Esophagus squamous epithelium (tissue), 5 donors: ENCODE results near the gene LARGE2. TPM values are rescaled to one million over a fixed set of nuclear protein-coding genes. Genes with fewer than 3 reads are reported as not detected.

Experiments used
- DNase-seq: peaks from one replicate; lab custom pipeline; 2025; lab: John Stamatoyannopoulos, UW
- H3K27ac ChIP-seq, 4 donors: fragments of 200-600 bp; sonication (generic); one replicate each; pipeline ENCODE4 v1.5.1; 2016 to 2019; ENCODE audit warnings: mild to moderate bottlenecking in 1 of 4
- H3K27me3 ChIP-seq, 4 donors: fragments of 200-600 bp; sonication (generic); 1 replicate in 3 of 4; 2 replicates in 1 of 4; pipeline versions ENCODE4 v1.5.1 to v1.6.0; 2017 to 2021; ENCODE audit warnings: antibody characterized with exemption in 1 of 4
- H3K36me3 ChIP-seq, 3 donors: fragments of 200-600 bp; sonication (generic); one replicate each; pipeline ENCODE4 v1.5.1; 2016 to 2019
- H3K4me1 ChIP-seq, 3 donors: fragments of 200-600 bp; sonication (generic); one replicate each; pipeline ENCODE4 v1.5.1; 2017 to 2019
- H3K4me3 ChIP-seq, 4 donors: fragments of 200-600 bp; sonication (generic); 1 replicate in 3 of 4; 2 replicates in 1 of 4; pipeline ENCODE4 v1.5.1; 2016 to 2019; ENCODE audit warnings: mild to moderate bottlenecking in 2 of 4, moderate library complexity in 1 of 4
- H3K9me3 ChIP-seq, 3 donors: fragments of 200-600 bp; sonication (generic); one replicate each; pipeline ENCODE4 v1.5.1; 2016 to 2019
- POLR2A ChIP-seq, 4 donors: fragments of 450-650 bp; IDR thresholded peaks; one replicate each; pipeline ENCODE4 v1.6.1; 2017; ENCODE audit warnings: antibody characterized with exemption in 4 of 4, mild to moderate bottlenecking in 4 of 4, moderate library complexity in 3 of 4
- WGBS, 2 donors: methylation state at CpG; one replicate each; pipeline ENCODE4 v1.1.5; 2018; 5-methylcytosine and 5-hydroxymethylcytosine counted together
- intact Hi-C: fragments of 100-400 bp; cut with DNase I; formaldehyde crosslinking; loops from one replicate; pipeline ENCODE4 v1.15.0; 2022
- total RNA-seq, 4 donors: library from RNA; depleted of rRNA; stranded (reverse); fragments of >200 nt; gene quantifications; one replicate each; pipeline ENCODE4 v1.1.0, GENCODE V29; 2016
- TF ChIP-seq, protein P1 (sequence below), 6 experiments: fragments of 450-650 bp in 4 of 6; fragments of 200-600 bp in 2 of 6; sonication (generic) in 2 of 6; IDR thresholded peaks; one replicate each; pipeline ENCODE4 v1.5.1; 2016 to 2019; ENCODE audit warnings: antibody characterized with exemption in 6 of 6, mild to moderate bottlenecking in 4 of 6, moderate library complexity in 4 of 6
- donor health status: DM: yes; HTN: yes; CAD: no.

Gene LARGE2
- total RNA-seq, 4 donors from 2014 or later: 12.4 to 18.3 (median 15.5) TPM

DNA sequence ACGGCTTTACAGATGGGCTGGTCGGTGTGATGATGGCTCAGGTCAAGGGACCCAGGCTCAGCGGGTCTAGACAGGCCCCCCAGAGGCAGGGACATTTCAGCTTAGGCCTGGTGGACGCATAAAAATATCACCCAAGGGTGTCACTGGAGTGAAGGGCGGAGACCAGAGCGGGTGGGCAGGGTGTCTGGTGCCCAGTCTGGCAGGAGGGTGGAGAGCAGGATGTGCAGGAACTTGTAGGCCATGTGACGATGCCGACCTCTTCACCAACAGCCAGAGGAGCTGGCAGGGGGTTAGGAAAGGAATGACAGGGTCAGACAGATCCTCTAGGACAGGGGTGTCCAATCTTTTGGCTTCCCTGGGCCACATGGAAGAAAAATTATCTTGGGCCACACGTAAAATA lies 32.5 kb upstream of the LARGE2 start:
- H3K9me3 ChIP-seq: no peaks in the 10 kb centered on the region
- WGBS, 2 donors: 71 to 77% methylated on average over 9 of the region's 9 CpGs
- intact Hi-C loops: no loop called here

DNA sequence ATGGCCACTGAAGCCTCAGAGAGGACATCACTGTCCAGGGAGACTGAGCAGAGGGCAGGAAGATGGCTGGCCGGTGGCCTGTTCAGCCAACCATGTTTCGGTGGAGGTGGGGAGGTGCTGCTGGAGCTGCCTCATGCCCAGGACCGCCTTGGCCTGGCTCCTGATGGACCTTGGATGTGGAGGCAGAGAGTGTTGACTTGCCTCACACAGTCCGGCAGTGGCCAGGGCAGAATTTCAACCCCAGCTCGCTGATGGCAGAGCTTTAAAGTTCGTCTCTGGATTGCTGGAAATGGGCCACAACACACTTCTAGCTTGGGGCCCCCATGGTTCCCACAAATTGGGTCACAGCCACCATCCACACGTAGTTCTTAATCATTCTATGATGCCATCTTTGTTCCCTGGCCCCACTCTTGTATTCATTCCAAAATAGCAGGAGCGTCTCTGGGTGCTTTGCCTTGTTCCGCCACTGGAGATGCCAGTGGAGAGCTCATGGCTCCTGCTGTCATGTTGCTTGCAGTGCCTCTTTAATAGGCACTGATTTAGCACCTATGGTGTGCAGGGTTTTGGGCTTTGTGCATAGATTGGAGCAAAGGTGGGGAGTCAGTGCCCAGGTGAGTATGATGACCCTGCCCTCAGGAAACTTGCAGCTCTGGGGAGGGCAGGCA lies 31.4 kb upstream of the LARGE2 start:
- peaks cover 0 to 24% (median 0%) of the 10 kb centered on the region in 4 donors for H3K27me3 ChIP-seq
- WGBS, 2 donors: 67 to 71% methylated on average over 9 of the region's 9 CpGs
- no peaks in the 10 kb centered on the region for H3K9me3 ChIP-seq
- DNase-seq: no peak
- H3K4me1 ChIP-seq: peaks cover 2 to 4% (median 3%) of the 10 kb centered on the region in 3 donors
- no peak for TF ChIP-seq POLR2A (IDR thresholded peaks at IDR 0.05)
- TF ChIP-seq, protein P1, sequence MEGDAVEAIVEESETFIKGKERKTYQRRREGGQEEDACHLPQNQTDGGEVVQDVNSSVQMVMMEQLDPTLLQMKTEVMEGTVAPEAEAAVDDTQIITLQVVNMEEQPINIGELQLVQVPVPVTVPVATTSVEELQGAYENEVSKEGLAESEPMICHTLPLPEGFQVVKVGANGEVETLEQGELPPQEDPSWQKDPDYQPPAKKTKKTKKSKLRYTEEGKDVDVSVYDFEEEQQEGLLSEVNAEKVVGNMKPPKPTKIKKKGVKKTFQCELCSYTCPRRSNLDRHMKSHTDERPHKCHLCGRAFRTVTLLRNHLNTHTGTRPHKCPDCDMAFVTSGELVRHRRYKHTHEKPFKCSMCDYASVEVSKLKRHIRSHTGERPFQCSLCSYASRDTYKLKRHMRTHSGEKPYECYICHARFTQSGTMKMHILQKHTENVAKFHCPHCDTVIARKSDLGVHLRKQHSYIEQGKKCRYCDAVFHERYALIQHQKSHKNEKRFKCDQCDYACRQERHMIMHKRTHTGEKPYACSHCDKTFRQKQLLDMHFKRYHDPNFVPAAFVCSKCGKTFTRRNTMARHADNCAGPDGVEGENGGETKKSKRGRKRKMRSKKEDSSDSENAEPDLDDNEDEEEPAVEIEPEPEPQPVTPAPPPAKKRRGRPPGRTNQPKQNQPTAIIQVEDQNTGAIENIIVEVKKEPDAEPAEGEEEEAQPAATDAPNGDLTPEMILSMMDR (IDR thresholded peaks at IDR 0.05): no peak
- H3K36me3 ChIP-seq: no peaks in the 10 kb centered on the region
- intact Hi-C loops: no loop called here
- no peak overlapping the region for H3K27ac ChIP-seq
- H3K4me3 ChIP-seq: no peak overlapping the region

More for the DNA sequence above, 32.5 kb upstream of the LARGE2 start:
- Histone ChIP-seq H3K4me3 (no peak overlapping the region), H3K4me1 (peaks cover 6 to 12% (median 9%) of the 10 kb centered on the region in 3 donors), H3K27me3 (peaks cover 0 to 22% (median 0%) of the 10 kb centered on the region in 4 donors), H3K36me3 (no peaks in the 10 kb centered on the region), H3K27ac (no peak overlapping the region)
- no peak for TF ChIP-seq POLR2A (IDR thresholded peaks at IDR 0.05)
- TF ChIP-seq, protein P1 (IDR thresholded peaks at IDR 0.05): no peak
- no peak for DNase-seq

DNA sequence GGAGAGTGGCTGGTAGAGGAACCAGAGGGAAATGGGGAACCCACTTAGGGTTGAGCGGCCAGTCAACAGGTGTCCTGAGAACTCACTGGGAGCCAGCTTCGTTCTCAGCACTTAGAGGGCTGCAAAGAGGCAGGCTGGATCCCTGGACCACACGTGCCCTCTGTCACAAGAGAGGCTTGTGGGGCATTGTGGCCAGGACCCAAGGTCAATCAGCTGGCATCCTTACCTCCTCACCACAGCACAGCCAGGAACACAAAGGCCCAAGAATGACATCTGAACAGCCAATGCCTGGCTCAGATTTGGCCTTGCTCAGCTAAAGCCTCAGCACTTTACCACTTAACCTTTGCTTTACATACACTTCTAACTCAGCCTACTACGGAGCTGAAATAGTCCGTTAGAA lies 29.6 kb upstream of the LARGE2 start:
- Histone ChIP-seq H3K4me3 (no peak overlapping the region), H3K27ac (no peak overlapping the region), H3K27me3 (peaks cover 0 to 39% (median 0%) of the 10 kb centered on the region in 4 donors), H3K4me1 (no peaks in the 10 kb centered on the region), H3K36me3 (no peaks in the 10 kb centered on the region), H3K9me3 (no peaks in the 10 kb centered on the region)
- WGBS, 2 donors: 77 to 80% methylated on average over 4 of the region's 5 CpGs
- intact Hi-C loops: no loop called here
- TF ChIP-seq POLR2A (IDR thresholded peaks at IDR 0.05): no peak
- TF ChIP-seq, protein P1 (IDR thresholded peaks at IDR 0.05): no peak
- no peak for DNase-seq

DNA sequence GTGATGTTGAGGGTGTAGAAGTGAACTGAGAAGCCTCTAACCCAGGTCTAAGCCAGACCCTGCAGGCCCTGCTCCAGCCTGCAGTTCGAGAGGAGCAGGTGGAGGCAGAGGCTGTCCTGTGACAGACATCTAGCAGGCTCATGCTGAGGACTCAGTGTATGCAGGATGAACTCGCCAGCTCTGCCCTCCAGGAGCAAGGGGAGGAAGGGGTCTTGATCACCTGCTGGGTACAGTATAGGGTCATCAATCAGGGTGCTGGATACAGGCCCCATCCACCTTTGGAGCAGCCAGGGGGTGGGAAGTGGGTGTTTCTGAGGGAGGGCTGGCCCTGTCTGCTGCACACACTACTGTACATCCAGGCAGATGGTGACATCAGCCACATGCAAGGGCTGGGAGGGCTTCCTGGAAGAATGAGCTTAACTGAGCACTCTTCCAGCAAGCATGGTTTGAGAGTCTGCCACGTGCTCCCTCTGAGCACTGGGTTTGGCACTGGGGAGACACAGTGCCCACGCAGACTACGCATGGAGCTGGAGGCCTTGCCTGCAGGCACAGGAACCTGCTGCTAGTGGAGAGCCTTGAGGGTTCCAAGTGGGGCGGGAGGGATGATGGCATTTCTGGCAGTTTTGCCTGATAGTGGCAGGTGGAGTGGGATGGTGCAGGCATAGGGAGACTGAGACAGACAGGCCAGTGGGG lies 27.8 kb upstream of the LARGE2 start:
- DNase-seq: no peak
- intact Hi-C loops: no loop called here
- no peak overlapping the region for H3K27ac ChIP-seq
- no peaks in the 10 kb centered on the region for H3K36me3 ChIP-seq
- WGBS, 2 donors: 80% methylated on average over 1 to 3 of the region's 6 CpGs
- peaks cover 0 to 55% (median 0%) of the 10 kb centered on the region in 4 donors for H3K27me3 ChIP-seq
- no peak overlapping the region for H3K4me3 ChIP-seq
- no peaks in the 10 kb centered on the region for H3K9me3 ChIP-seq
- no peak for TF ChIP-seq POLR2A (IDR thresholded peaks at IDR 0.05)
- TF ChIP-seq, protein P1 (IDR thresholded peaks at IDR 0.05): no peak
- peaks cover 7 to 13% (median 8%) of the 10 kb centered on the region in 3 donors for H3K4me1 ChIP-seq
